B cell (primary cell): Measurements from ENCODE around the gene HS3ST3A1. TPM values are rescaled to one million over a fixed set of nuclear protein-coding genes. Genes with fewer than 3 reads are reported as not detected.

ENCODE experiments used
- ATAC-seq: fragments of 200-7000 bp; cut with Tn5 transposase; one replicate; pipeline ENCODE4 v1.10.0; 2021; ENCODE audit warnings: low read depth, mild to moderate bottlenecking, moderate number of reproducible peaks, moderate library complexity
- CTCF ChIA-PET: fragments of 350-600 bp; sonication (Branson Sonifier 250); formaldehyde crosslinking; loops from one replicate; lab custom pipeline; 2021; ENCODE audit warnings: antibody characterized with exemption, inconsistent platforms; lab: Charles Lee
- POLR2A ChIA-PET: fragments of 350-600 bp; sonication (Branson Sonifier 250); formaldehyde crosslinking; loops from one replicate; lab custom pipeline; 2021; ENCODE audit warnings: antibody characterized with exemption; lab: Charles Lee
- DNase-seq: peaks from one replicate; pipeline ENCODE4 v3.0.0; 2013
- H2AFZ ChIP-seq: 2 replicates; pipeline ENCODE4 v1.6.1; 2012; ENCODE audit warnings: mild to moderate bottlenecking, low read depth, low read length; ENCODE audit not compliant: insufficient read depth, poor library complexity, severe bottlenecking
- H3K27ac ChIP-seq, 2 donors: 1 replicate in 1 of 2; 2 replicates in 1 of 2; pipeline ENCODE4 v1.5.1; 2012 to 2013; ENCODE audit warnings: low read length in 2 of 2, mild to moderate bottlenecking in 2 of 2, moderate library complexity in 1 of 2
- H3K27me3 ChIP-seq, 4 experiments: fragments of 200-600 bp in 1 of 4; sonication (generic) in 1 of 4; replicated peaks in 1 of 4; 1 replicate in 2 of 4; 2 replicates in 2 of 4; pipeline versions ENCODE4 v1.6.1 to v1.7.0; 2013 to 2016; ENCODE audit warnings: low read length in 3 of 4, mild to moderate bottlenecking in 2 of 4, mixed read lengths in 1 of 4, moderate library complexity in 1 of 4; ENCODE audit not compliant: insufficient read depth in 4 of 4, control insufficient read depth in 3 of 4; ENCODE audit errors: control extremely low read depth in 1 of 4
- H3K36me3 ChIP-seq, 2 experiments: replicated peaks in 1 of 2; 1 replicate in 1 of 2; 2 replicates in 1 of 2; pipeline versions ENCODE4 v1.6.1 to v1.7.1; 2013; ENCODE audit warnings: low read length in 1 of 2; ENCODE audit not compliant: insufficient read depth in 2 of 2, control insufficient read depth in 1 of 2; ENCODE audit errors: control extremely low read depth in 1 of 2, extremely low read depth in 1 of 2
- H3K4me1 ChIP-seq, 2 donors: fragments of 200-600 bp in 1 of 2; sonication (generic) in 1 of 2; 1 replicate in 1 of 2; 2 replicates in 1 of 2; pipeline versions ENCODE4 v1.5.1 to v1.6.1; 2013 to 2017; ENCODE audit warnings: low read length in 2 of 2; ENCODE audit not compliant: control insufficient read depth in 2 of 2, insufficient read depth in 2 of 2
- H3K4me2 ChIP-seq: replicated peaks from 2 replicates; pipeline ENCODE3; 2012; ENCODE audit warnings: mild to moderate bottlenecking, low read depth, low read length; ENCODE audit not compliant: poor library complexity, severe bottlenecking
- H3K4me3 ChIP-seq, 5 experiments: fragments of 200-600 bp in 1 of 5; sonication (generic) in 1 of 5; 1 replicate in 3 of 5; 2 replicates in 2 of 5; pipeline versions ENCODE4 v1.5.1 to v1.7.0; 2011 to 2016; ENCODE audit warnings: low read length in 4 of 5, mild to moderate bottlenecking in 4 of 5, low read depth in 2 of 5, control low read depth in 1 of 5, moderate library complexity in 1 of 5; ENCODE audit not compliant: insufficient read depth in 1 of 5; ENCODE audit errors: control extremely low read depth in 1 of 5, extremely low read depth in 1 of 5
- H3K79me2 ChIP-seq: fragments of 200-600 bp; sonication (generic); one replicate; pipeline ENCODE4 v1.6.0; 2016; ENCODE audit warnings: low read length; ENCODE audit not compliant: control insufficient read depth, insufficient read depth
- H3K9ac ChIP-seq: fragments of 200-600 bp; sonication (generic); 2 replicates; pipeline ENCODE4 v1.6.1; 2017; ENCODE audit warnings: mild to moderate bottlenecking, low read length, moderate library complexity
- H3K9me3 ChIP-seq, 3 donors: one replicate each; pipeline versions ENCODE4 v1.6.1 to v1.7.1; 2013; ENCODE audit warnings: low read length in 2 of 3; ENCODE audit not compliant: control insufficient read depth in 2 of 3, insufficient read depth in 1 of 3; ENCODE audit errors: control extremely low read depth in 1 of 3
- H4K20me1 ChIP-seq: 2 replicates; pipeline ENCODE4 v1.6.0; 2012; ENCODE audit warnings: mild to moderate bottlenecking, low read length; ENCODE audit not compliant: insufficient read depth, control insufficient read depth, poor library complexity, severe bottlenecking
- H3K27ac Mint-ChIP-seq: one replicate; pipeline ENCODE4 v1.8.0; 2021; ENCODE audit warnings: mixed read lengths
- H3K27me3 Mint-ChIP-seq: one replicate; pipeline ENCODE4 v1.8.0; 2021; ENCODE audit warnings: mixed read lengths
- H3K4me1 Mint-ChIP-seq: one replicate; pipeline ENCODE4 v1.8.0; 2021; ENCODE audit warnings: mixed read lengths
- H3K4me3 Mint-ChIP-seq: one replicate; pipeline ENCODE4 v1.8.0; 2021; ENCODE audit warnings: mixed read lengths
- H3K9me3 Mint-ChIP-seq: one replicate; pipeline ENCODE4 v1.8.0; 2022; ENCODE audit warnings: mixed read lengths; ENCODE audit not compliant: insufficient read depth
- CTCF ChIP-seq: fragments of 200-600 bp; IDR thresholded peaks from one replicate; pipeline ENCODE4 v1.8.0; 2022; ENCODE audit warnings: antibody characterized with exemption, mild to moderate bottlenecking
- EZH2 ChIP-seq: IDR thresholded peaks from 2 replicates; pipeline ENCODE4 v1.6.1; 2012; ENCODE audit warnings: borderline replicate concordance, low read depth, mild to moderate bottlenecking, moderate library complexity, low read length; ENCODE audit not compliant: insufficient read depth, poor library complexity, severe bottlenecking
- WGBS: methylation state at CpG from one replicate; pipeline ENCODE4 v1.1.5; 2013; ENCODE audit warnings: missing lambda C conversion rate; ENCODE audit not compliant: insufficient coverage; 5-methylcytosine and 5-hydroxymethylcytosine counted together
- intact Hi-C: fragments of 100-400 bp; cut with micrococcal nuclease; formaldehyde crosslinking; loops from one replicate; pipeline ENCODE4 v1.10.0; 2022
- polyA plus RNA-seq: library from polyadenylated mRNA; depleted of rRNA; stranded (reverse); fragments of >200 nt; gene quantifications from 2 replicates; pipeline ENCODE4 v1.2.3, GENCODE V29; 2012
- total RNA-seq, 2 donors: library from RNA; stranded (reverse); fragments of 120-200 nt in 1 of 2; gene quantifications; 1 replicate in 1 of 2; 2 replicates in 1 of 2; pipeline versions ENCODE4 v1.2.3 to v1.2.4, GENCODE V29; 2013 to 2022

Gene HS3ST3A1
- total and polyA plus RNA-seq, 2 donors (not counting 1 experiment from before 2014, with no cell fraction given), result 0.17 to 0.75 TPM

GRCh38 chr17:13572581-13572980, 29.1 kb downstream of the HS3ST3A1 start:
- Histone ChIP-seq H4K20me1 (no peaks in the 10 kb centered on the region), H3K36me3 (no peaks in the 10 kb centered on the region), H3K4me1 (no peaks in the 10 kb centered on the region), H3K79me2 (no peaks in the 10 kb centered on the region), H3K9ac (no peak overlapping the region), H3K27me3 (no peaks in the 10 kb centered on the region), H3K4me2 (no peak overlapping the region), H3K4me3 (no peak overlapping the region), H3K27ac (no peak overlapping the region), H2AFZ (no peak overlapping the region), H3K9me3 (no peaks in the 10 kb centered on the region)
- intact Hi-C loops, result no loop called here
- DNase-seq (no peak), ATAC-seq (no peak)
- Mint-ChIP-seq H3K4me1 (no peaks in the 10 kb centered on the region), H3K27ac (no peak overlapping the region), H3K4me3 (no peak overlapping the region), H3K27me3 (peaks cover 35% of the 10 kb centered on the region), H3K9me3 (peaks cover 2% of the 10 kb centered on the region)
- no CpG with 5 or more reads among the region's 3 CpGs for WGBS
- ChIA-PET CTCF (no interaction called here), POLR2A (no interaction called here)
- TF ChIP-seq CTCF (no peak), EZH2 (no peak)

DNA sequence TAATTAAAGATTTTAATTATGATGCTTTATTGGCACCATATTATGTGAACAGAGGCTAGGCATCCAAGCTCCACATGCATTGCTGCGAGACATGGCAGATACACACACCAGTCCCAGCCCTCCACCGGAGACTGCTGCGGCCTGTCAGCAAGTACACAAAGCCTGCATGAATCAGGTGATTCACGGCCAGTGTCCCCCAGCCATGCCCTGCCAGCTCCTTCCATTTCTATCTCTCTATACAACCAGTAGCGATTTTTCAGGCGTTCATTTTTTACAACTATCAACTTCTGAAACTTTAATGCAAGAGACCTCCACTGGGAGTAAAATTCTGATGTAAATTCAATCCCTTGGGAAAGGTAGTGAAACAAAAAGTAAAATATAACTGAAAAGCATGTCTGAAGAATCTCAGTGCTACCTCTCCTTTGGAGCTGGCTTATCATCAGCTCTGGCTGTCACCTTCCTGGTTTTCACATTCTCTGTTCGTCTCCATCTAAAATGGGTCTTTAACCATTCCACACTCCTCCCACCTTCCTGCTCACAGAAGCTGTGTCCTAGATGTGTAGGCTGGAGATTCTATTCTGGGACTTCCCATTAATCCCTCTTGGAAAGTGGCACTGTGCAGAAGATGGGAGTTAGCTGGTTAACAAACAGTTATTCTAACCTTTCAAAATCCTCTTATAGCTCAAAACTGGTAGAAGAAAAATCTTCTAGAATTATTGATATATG, 32.2 kb downstream of the HS3ST3A1 start:
- intact Hi-C loops, result no loop called here
- H2AFZ ChIP-seq, result no peak overlapping the region
- no peaks in the 10 kb centered on the region for H3K79me2 ChIP-seq
- 90% methylated on average over 4 of the region's 7 CpGs for WGBS
- no peak overlapping the region for H3K4me2 ChIP-seq
- H3K4me1 ChIP-seq, result no peaks in the 10 kb centered on the region
- H3K9me3 ChIP-seq, result no peaks in the 10 kb centered on the region
- H3K27me3 Mint-ChIP-seq, result peaks cover 25% of the 10 kb centered on the region
- CTCF ChIA-PET, result no interaction called here
- TF ChIP-seq CTCF (no peak), EZH2 (no peak)
- peaks cover 7% of the 10 kb centered on the region for H3K9me3 Mint-ChIP-seq
- no peak overlapping the region for H3K4me3 ChIP-seq
- no peak overlapping the region for H3K27ac ChIP-seq
- H3K9ac ChIP-seq, result no peak overlapping the region
- no peak for ATAC-seq
- no peaks in the 10 kb centered on the region for H3K36me3 ChIP-seq
- H3K4me1 Mint-ChIP-seq, result no peaks in the 10 kb centered on the region
- no peak for DNase-seq
- H4K20me1 ChIP-seq, result no peaks in the 10 kb centered on the region
- POLR2A ChIA-PET, result no interaction called here
- H3K27ac Mint-ChIP-seq, result no peak overlapping the region
- no peaks in the 10 kb centered on the region for H3K27me3 ChIP-seq
- no peak overlapping the region for H3K4me3 Mint-ChIP-seq
